Testis (tissue), 3 donors: ENCODE measurements around the gene GJA3. TPM values are rescaled to one million over a fixed set of nuclear protein-coding genes. Genes with fewer than 3 reads are reported as not detected.
A peak's percentile ranks its signal among the peaks of the same experiment; 100 is the strongest.

Experiments
- DNase-seq: peaks from one replicate; pipeline ENCODE4 v3.0.0-alpha.2; 2019
- H3K27ac ChIP-seq, 2 donors: fragments of 200-600 bp; sonication (generic); one replicate each; pipeline ENCODE4 v1.5.1; 2019
- H3K27me3 ChIP-seq: fragments of 200-600 bp; sonication (generic); one replicate; pipeline ENCODE4 v1.5.1; 2019
- H3K36me3 ChIP-seq: fragments of 200-600 bp; sonication (generic); one replicate; pipeline ENCODE4 v1.5.1; 2017; ENCODE audit warnings: low read depth; ENCODE audit errors: missing control alignments
- H3K4me1 ChIP-seq: fragments of 200-600 bp; sonication (generic); one replicate; pipeline ENCODE4 v1.5.1; 2019
- H3K4me3 ChIP-seq, 2 donors: fragments of 200-600 bp; sonication (generic); one replicate each; pipeline ENCODE4 v1.5.1; 2017 to 2019
- H3K9me3 ChIP-seq: fragments of 200-600 bp; sonication (generic); one replicate; pipeline ENCODE4 v1.5.1; 2017
- CTCF ChIP-seq, 3 experiments: fragments of 450-650 bp in 2 of 3; fragments of 200-600 bp in 1 of 3; sonication (generic) in 1 of 3; IDR thresholded peaks; one replicate each; pipeline ENCODE4 v1.5.1; 2016 to 2019; ENCODE audit warnings: antibody characterized with exemption in 3 of 3, mild to moderate bottlenecking in 2 of 3, moderate library complexity in 1 of 3
- POLR2A ChIP-seq: fragments of 450-650 bp; IDR thresholded peaks from one replicate; pipeline ENCODE4 v1.6.1; 2017; ENCODE audit warnings: antibody characterized with exemption, mild to moderate bottlenecking, moderate library complexity
- WGBS, 2 donors: methylation state at CpG; one replicate each; pipeline ENCODE4 v1.1.5; 2018; 5-methylcytosine and 5-hydroxymethylcytosine counted together
- intact Hi-C: fragments of 100-400 bp; cut with DNase I; formaldehyde crosslinking; loops from one replicate; pipeline ENCODE4 v1.15.1; 2023; ENCODE audit warnings: low total_unique reads
- polyA plus RNA-seq: library from polyadenylated mRNA; stranded (reverse); fragments of 350-450 nt; fragmentation: Illumina TruSeq; extraction: RNeasy Lipid Tissue Mini Kit (QIAGEN cat#74804); gene quantifications from one replicate; pipeline ENCODE4 v1.2.3, GENCODE V29; 2014; ENCODE audit warnings: low read depth, low replicate concordance; ENCODE audit not compliant: insufficient read depth
- total RNA-seq, 2 donors: library from RNA; depleted of rRNA; stranded (reverse); fragments of >200 nt; gene quantifications; one replicate each; pipeline ENCODE4 v1.2.3, GENCODE V29; 2016

Gene GJA3
- total and polyA plus RNA-seq, 3 donors from 2014 or later: 1.7 to 10.2 (median 5.0) TPM

- 79 to 91% methylated on average over 1 of the region's 1 CpG for WGBS, 2 donors
- H3K4me1 ChIP-seq: peaks cover 3% of the 10 kb centered on the region
- no peak overlapping the region for H3K27ac ChIP-seq
- intact Hi-C loops: no loop called here
- no peaks in the 10 kb centered on the region for H3K9me3 ChIP-seq
- no peaks in the 10 kb centered on the region for H3K36me3 ChIP-seq
- DNase-seq: no peak
- no peaks in the 10 kb centered on the region for H3K27me3 ChIP-seq
- H3K4me3 ChIP-seq: no peak overlapping the region
- TF ChIP-seq CTCF (IDR thresholded peaks at IDR 0.05) (no peak), POLR2A (no peak)
Measured at GRCh38 chr13:20198781-20199180, 37.9 kb upstream of the GJA3 start.

- H3K27me3 ChIP-seq: no peaks in the 10 kb centered on the region
- no peak overlapping the region for H3K27ac ChIP-seq
- no peaks in the 10 kb centered on the region for H3K36me3 ChIP-seq
- H3K9me3 ChIP-seq: no peaks in the 10 kb centered on the region
- H3K4me1 ChIP-seq: peaks cover 4% of the 10 kb centered on the region
- 10 to 14% methylated on average over 5 of the region's 5 CpGs for WGBS, 2 donors
- no peak overlapping the region for H3K4me3 ChIP-seq
- intact Hi-C loops: no loop called here
- peak; percentile 6 to 76 (median 33) for TF ChIP-seq CTCF (IDR thresholded peaks at IDR 0.05)
- no peak for TF ChIP-seq POLR2A
- DNase-seq: peak; percentile 39
Measured at GRCh38 chr13:20197361-20197834, 36.5 kb upstream of the GJA3 start.

- TF ChIP-seq CTCF (IDR thresholded peaks at IDR 0.05) (no peak), POLR2A (no peak)
- DNase-seq: no peak
- H3K27ac ChIP-seq: no peak overlapping the region
- intact Hi-C loops: no loop called here
- WGBS, 2 donors: 82 to 86% methylated on average over 8 of the region's 8 CpGs
- H3K9me3 ChIP-seq: no peaks in the 10 kb centered on the region
- peaks cover 11% of the 10 kb centered on the region for H3K4me1 ChIP-seq
- no peak overlapping the region for H3K4me3 ChIP-seq
- no peaks in the 10 kb centered on the region for H3K27me3 ChIP-seq
- no peaks in the 10 kb centered on the region for H3K36me3 ChIP-seq
Measured at GRCh38 chr13:20195801-20196200, 34.9 kb upstream of the GJA3 start.

- no peak for DNase-seq
- Histone ChIP-seq H3K9me3 (no peaks in the 10 kb centered on the region), H3K27me3 (no peaks in the 10 kb centered on the region), H3K27ac (no peak overlapping the region), H3K36me3 (no peaks in the 10 kb centered on the region), H3K4me1 (peaks cover 11% of the 10 kb centered on the region), H3K4me3 (peak overlapping the region; percentile 48 to 65)
- 10 to 11% methylated on average over 26 to 27 of the region's 27 CpGs for WGBS, 2 donors
- intact Hi-C loops: no loop called here
- no peak for TF ChIP-seq POLR2A
- TF ChIP-seq CTCF (IDR thresholded peaks at IDR 0.05): no peak
Measured at GRCh38 chr13:20193907-20194631, 33.2 kb upstream of the GJA3 start.
